Measurements from ENCODE around the gene KIF24.
"Not testable (repeated sequence)": the region's sequence is repeated elsewhere in the genome, so short reads cannot be mapped to it uniquely, and the experiment has no call there.

Gene KIF24

GRCh38 chr9:34317436-34317835 is 11.6 kb downstream of the KIF24 start:
- Histone ChIP-seq H3F3A (ENCODE audit: insufficient read depth, low read length) (no peaks in the 10 kb centered on the region; the same call in 1 of the 2 replicates), H2AFZ (ENCODE audit: low read length) (no peak overlapping the region), H3K27me3 (ENCODE audit: insufficient read depth, low read length) (no peaks in the 10 kb centered on the region), H3K4me1 (ENCODE audit: insufficient read depth, low read length, severe bottlenecking) (peaks cover 14% of the 10 kb centered on the region), H3K36me3 (ENCODE audit: insufficient read depth, low read length) (no peaks in the 10 kb centered on the region; the same call in 1 of the 2 replicates), H3K9me2 (ENCODE audit: low read depth, low read length) (no peaks in the 10 kb centered on the region), H4K20me1 (ENCODE audit: insufficient read depth, low read length) (no peaks in the 10 kb centered on the region), H3K79me2 (ENCODE audit: insufficient read depth, low read length) (peaks cover 37% of the 10 kb centered on the region), H3K4me3 (ENCODE audit: low read depth, low read length, poor library complexity, severe bottlenecking) (no peak overlapping the region), H3K9ac (ENCODE audit: low read length) (no peak overlapping the region), H3K27ac (ENCODE audit: low read depth, low read length, poor library complexity, severe bottlenecking) (no peak overlapping the region), H3K4me2 (ENCODE audit: low read length) (no peak overlapping the region), H3K9me3 (ENCODE audit: low read length) (no peaks in the 10 kb centered on the region)
- TF ChIP-seq CTCF (IDR thresholded peaks at IDR 0.05; ENCODE audit: low read length) (no peak), EZH2 (IDR thresholded peaks at IDR 0.05; ENCODE audit: borderline replicate concordance, low read length) (no peak)

- Histone ChIP-seq H3K27ac (ENCODE audit: low read depth, low read length, poor library complexity, severe bottlenecking) (no peak overlapping the region), H4K20me1 (ENCODE audit: insufficient read depth, low read length) (no peaks in the 10 kb centered on the region), H2AFZ (ENCODE audit: low read length) (no peak overlapping the region), H3K27me3 (ENCODE audit: insufficient read depth, low read length) (no peaks in the 10 kb centered on the region), H3K79me2 (ENCODE audit: insufficient read depth, low read length) (peaks cover 16% of the 10 kb centered on the region), H3K36me3 (ENCODE audit: insufficient read depth, low read length) (peaks cover 19% of the 10 kb centered on the region), H3K4me3 (ENCODE audit: low read depth, low read length, poor library complexity, severe bottlenecking) (no peak overlapping the region), H3K4me1 (ENCODE audit: insufficient read depth, low read length, severe bottlenecking) (no peaks in the 10 kb centered on the region), H3K9ac (ENCODE audit: low read length) (no peak overlapping the region), H3K9me3 (ENCODE audit: low read length) (no peaks in the 10 kb centered on the region), H3K9me2 (ENCODE audit: low read depth, low read length) (no peaks in the 10 kb centered on the region), H3F3A (ENCODE audit: insufficient read depth, low read length) (no peaks in the 10 kb centered on the region; the same call in 1 of the 2 replicates), H3K4me2 (ENCODE audit: low read length) (no peak overlapping the region)
- TF ChIP-seq EZH2 (IDR thresholded peaks at IDR 0.05; ENCODE audit: borderline replicate concordance, low read length) (no peak), CTCF (IDR thresholded peaks at IDR 0.05; ENCODE audit: low read length) (no peak)
Measured at GRCh38 chr9:34311499-34312185, 17.4 kb downstream of the KIF24 start.

- TF ChIP-seq EZH2 (IDR thresholded peaks at IDR 0.05; ENCODE audit: borderline replicate concordance, low read length) (no peak), CTCF (IDR thresholded peaks at IDR 0.05; ENCODE audit: low read length) (no peak)
Measured at GRCh38 chr9:34310215-34310614, 18.9 kb downstream of the KIF24 start.

GRCh38 chr9:34308316-34308715 is 20.8 kb downstream of the KIF24 start:
- H3K79me2 ChIP-seq (ENCODE audit: insufficient read depth, low read length); H3K4me1 ChIP-seq (ENCODE audit: insufficient read depth, low read length, severe bottlenecking); H2AFZ ChIP-seq (ENCODE audit: low read length); H3F3A ChIP-seq (ENCODE audit: insufficient read depth, low read length); H3K9ac ChIP-seq (ENCODE audit: low read length); H3K4me2 ChIP-seq (ENCODE audit: low read length); H3K4me3 ChIP-seq (ENCODE audit: low read depth, low read length, poor library complexity, severe bottlenecking); H3K9me2 ChIP-seq (ENCODE audit: low read depth, low read length); H3K9me3 ChIP-seq (ENCODE audit: low read length); H4K20me1 ChIP-seq (ENCODE audit: insufficient read depth, low read length); H3K27me3 ChIP-seq (ENCODE audit: insufficient read depth, low read length); H3K27ac ChIP-seq (ENCODE audit: low read depth, low read length, poor library complexity, severe bottlenecking): not testable (repeated sequence)
- H3K36me3 ChIP-seq (ENCODE audit: insufficient read depth, low read length): peaks cover 27% of the 10 kb centered on the region; the same call in 1 of the 2 replicates

More at GRCh38 chr9:34310215-34310614, 18.9 kb downstream of the KIF24 start:
- Histone ChIP-seq H3K4me3 (ENCODE audit: low read depth, low read length, poor library complexity, severe bottlenecking) (no peak overlapping the region), H3K27me3 (ENCODE audit: insufficient read depth, low read length) (no peaks in the 10 kb centered on the region), H3K9ac (ENCODE audit: low read length) (no peak overlapping the region), H3F3A (ENCODE audit: insufficient read depth, low read length) (no peaks in the 10 kb centered on the region), H3K9me3 (ENCODE audit: low read length) (no peaks in the 10 kb centered on the region), H3K4me2 (ENCODE audit: low read length) (no peak overlapping the region), H2AFZ (ENCODE audit: low read length) (no peak overlapping the region), H3K79me2 (ENCODE audit: insufficient read depth, low read length) (peaks cover 9% of the 10 kb centered on the region), H3K9me2 (ENCODE audit: low read depth, low read length) (no peaks in the 10 kb centered on the region), H3K27ac (ENCODE audit: low read depth, low read length, poor library complexity, severe bottlenecking) (no peak overlapping the region), H4K20me1 (ENCODE audit: insufficient read depth, low read length) (no peaks in the 10 kb centered on the region), H3K36me3 (ENCODE audit: insufficient read depth, low read length) (peaks cover 22% of the 10 kb centered on the region), H3K4me1 (ENCODE audit: insufficient read depth, low read length, severe bottlenecking) (no peaks in the 10 kb centered on the region)

GRCh38 chr9:34301064-34301463 is 28.0 kb downstream of the KIF24 start:
- H3K4me3 ChIP-seq (ENCODE audit: low read depth, low read length, poor library complexity, severe bottlenecking); H3K9me3 ChIP-seq (ENCODE audit: low read length); H3K4me1 ChIP-seq (ENCODE audit: insufficient read depth, low read length, severe bottlenecking); H3K9me2 ChIP-seq (ENCODE audit: low read depth, low read length); H4K20me1 ChIP-seq (ENCODE audit: insufficient read depth, low read length); H3K27ac ChIP-seq (ENCODE audit: low read depth, low read length, poor library complexity, severe bottlenecking); H3K27me3 ChIP-seq (ENCODE audit: insufficient read depth, low read length); H3K9ac ChIP-seq (ENCODE audit: low read length); H3F3A ChIP-seq (ENCODE audit: insufficient read depth, low read length); H3K4me2 ChIP-seq (ENCODE audit: low read length); H3K79me2 ChIP-seq (ENCODE audit: insufficient read depth, low read length); H2AFZ ChIP-seq (ENCODE audit: low read length): not testable (repeated sequence)
- H3K36me3 ChIP-seq (ENCODE audit: insufficient read depth, low read length): peaks cover 13% of the 10 kb centered on the region

All from OCI-LY1 (cell line).